HepG2 (cell line): Measurements from ENCODE around the gene KLHDC8B.

Experiments used
- FOSL2 ChIP-seq: sonication (generic); formaldehyde crosslinking; IDR thresholded peaks from 2 replicates; pipeline ENCODE4 v1.4.0; 2020; ENCODE audit warnings: missing genetic modification reagents
- JUND ChIP-seq: sonication (generic); formaldehyde crosslinking; IDR thresholded peaks from 2 replicates; pipeline ENCODE4 v1.8.0; 2022; ENCODE audit warnings: mild to moderate bottlenecking, missing genetic modification reagents
- POLR2A ChIP-seq, 2 experiments: IDR thresholded peaks; 2 replicates each; pipeline ENCODE4 v1.6.1; 2011; ENCODE audit warnings: low read depth in 2 of 2, low read length in 2 of 2, mild to moderate bottlenecking in 1 of 2, moderate library complexity in 1 of 2; ENCODE audit not compliant: insufficient read depth in 1 of 2

DNA sequence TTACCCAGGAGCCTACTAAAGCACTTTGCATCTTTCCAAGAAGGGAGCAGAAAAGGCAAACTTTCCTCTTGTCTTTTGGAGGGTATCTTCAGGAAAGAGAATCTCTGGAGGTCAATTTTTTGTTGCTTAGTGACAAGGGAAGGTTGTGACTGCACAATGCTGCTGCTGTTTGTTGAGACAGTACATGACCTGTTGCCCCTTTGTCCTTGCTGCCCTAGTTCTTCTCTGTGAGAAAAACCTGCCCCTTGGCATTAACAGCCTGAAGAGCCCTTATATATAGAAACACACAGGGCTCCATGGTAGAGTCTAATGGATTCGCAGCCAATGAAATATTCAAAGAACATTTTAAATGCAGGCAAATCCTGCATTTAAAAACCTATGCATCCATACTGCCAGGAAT, 20.3 kb downstream of the KLHDC8B start:
- TF ChIP-seq JUND (CRISPR knock-in tag) (no peak), FOSL2 (CRISPR knock-in tag) (no peak), POLR2A (IDR thresholded peaks at IDR 0.05; ENCODE audit: insufficient read depth in 1 of 2, low read depth in 2 of 2, low read length in 2 of 2) (no peak)
